OCI-LY1 (cell line): ENCODE results near the gene HTR2B.

Experiments
- H2AFZ ChIP-seq: fragments of 200-600 bp; sonication (generic), shearing (Covaris generic); 2 replicates; pipeline ENCODE4 v1.6.0; 2014; ENCODE audit warnings: antibody characterized with exemption, mild to moderate bottlenecking, low read length
- H3F3A ChIP-seq: fragments of 200-600 bp; sonication (generic), shearing (Covaris generic); 2 replicates; pipeline ENCODE4 v1.6.0; 2014; ENCODE audit warnings: mild to moderate bottlenecking, antibody characterized with exemption, low read length, moderate library complexity; ENCODE audit not compliant: insufficient read depth
- H3K27ac ChIP-seq: fragments of 200-600 bp; sonication (generic); 2 replicates; pipeline ENCODE4 v1.5.1; 2014; ENCODE audit warnings: low read length, mixed run types, mild to moderate bottlenecking, low read depth; ENCODE audit not compliant: poor library complexity, severe bottlenecking
- H3K27me3 ChIP-seq: fragments of 200-600 bp; sonication (generic); 2 replicates; pipeline ENCODE4 v1.6.0; 2014; ENCODE audit warnings: antibody characterized with exemption, mild to moderate bottlenecking, low read length, moderate library complexity; ENCODE audit not compliant: insufficient read depth
- H3K36me3 ChIP-seq: fragments of 200-600 bp; sonication (generic); 2 replicates; pipeline ENCODE4 v1.6.1; 2014; ENCODE audit warnings: mild to moderate bottlenecking, antibody characterized with exemption, low read length, moderate library complexity, mixed read lengths; ENCODE audit not compliant: insufficient read depth
- H3K4me1 ChIP-seq: fragments of 200-600 bp; sonication (generic); 2 replicates; pipeline ENCODE4 v1.5.1; 2014; ENCODE audit warnings: mild to moderate bottlenecking, low read length, moderate library complexity; ENCODE audit not compliant: insufficient read depth, severe bottlenecking
- H3K4me2 ChIP-seq: fragments of 200-600 bp; sonication (generic), shearing (Covaris generic); 2 replicates; pipeline ENCODE4 v1.6.1; 2014; ENCODE audit warnings: low read length
- H3K4me3 ChIP-seq: fragments of 200-600 bp; sonication (generic); 2 replicates; pipeline ENCODE4 v1.5.1; 2014; ENCODE audit warnings: low read length, low read depth, mild to moderate bottlenecking, mixed read lengths; ENCODE audit not compliant: poor library complexity, severe bottlenecking
- H3K79me2 ChIP-seq: fragments of 200-600 bp; shearing (Covaris generic); 2 replicates; pipeline ENCODE4 v1.6.1; 2016; ENCODE audit warnings: mixed run types, low read length, mixed read lengths; ENCODE audit not compliant: insufficient read depth
- H3K9ac ChIP-seq: fragments of 200-600 bp; sonication (generic), shearing (Covaris generic); 2 replicates; pipeline ENCODE4 v1.6.1; 2014; ENCODE audit warnings: mild to moderate bottlenecking, low read length, mixed read lengths
- H3K9me2 ChIP-seq: fragments of 200-600 bp; sonication (generic), shearing (Covaris generic); 2 replicates; pipeline ENCODE4 v1.6.1; 2014; ENCODE audit warnings: low read depth, mild to moderate bottlenecking, low read length, mixed read lengths
- H3K9me3 ChIP-seq: fragments of 200-600 bp; shearing (Covaris generic); 2 replicates; pipeline ENCODE4 v1.6.1; 2014; ENCODE audit warnings: low read length, mixed read lengths
- H4K20me1 ChIP-seq: fragments of 200-600 bp; sonication (generic), shearing (Covaris generic); 2 replicates; pipeline ENCODE4 v1.6.0; 2016; ENCODE audit warnings: mild to moderate bottlenecking, low read length; ENCODE audit not compliant: insufficient read depth
- CTCF ChIP-seq: fragments of 200-600 bp; sonication (generic), shearing (Covaris generic); IDR thresholded peaks from 2 replicates; pipeline ENCODE4 v1.5.1; 2017; ENCODE audit warnings: mild to moderate bottlenecking, antibody characterized with exemption, low read length, moderate library complexity, mixed read lengths
- EZH2 ChIP-seq: fragments of 200-600 bp; sonication (generic), shearing (Covaris generic); IDR thresholded peaks from 2 replicates; pipeline ENCODE4 v1.8.0; 2017; ENCODE audit warnings: borderline replicate concordance, mixed run types, mild to moderate bottlenecking, antibody characterized with exemption, low read length, moderate library complexity, mixed read lengths

The HTR2B gene

GRCh38 chr2:231115651-231116050, 9.2 kb downstream of the HTR2B start:
- H3K27me3 ChIP-seq = no peaks in the 10 kb centered on the region

GRCh38 chr2:231113489-231113888, 11.4 kb downstream of the HTR2B start:
- H3K9me2 ChIP-seq = no peaks in the 10 kb centered on the region
- no peak overlapping the region for H2AFZ ChIP-seq
- H3F3A ChIP-seq = 0 out of 2 replicates have a peak, but pooled peaks cover 4% of the 10 kb centered on the region
- no peaks in the 10 kb centered on the region for H4K20me1 ChIP-seq
- TF ChIP-seq EZH2 (no peak), CTCF (no peak)
- H3K79me2 ChIP-seq = no peaks in the 10 kb centered on the region
- H3K27ac ChIP-seq = no peak overlapping the region
- no peak overlapping the region for H3K4me2 ChIP-seq
- H3K27me3 ChIP-seq = no peaks in the 10 kb centered on the region
- H3K4me1 ChIP-seq = no peaks in the 10 kb centered on the region
- H3K9me3 ChIP-seq = no peaks in the 10 kb centered on the region
- H3K36me3 ChIP-seq = peaks cover 61% of the 10 kb centered on the region
- no peak overlapping the region for H3K9ac ChIP-seq
- no peak overlapping the region for H3K4me3 ChIP-seq

More at GRCh38 chr2:231115651-231116050, 9.2 kb downstream of the HTR2B start:
- Histone ChIP-seq H3K36me3 (peaks cover 44% of the 10 kb centered on the region; the same call in 1 of the 2 replicates), H3K27ac (no peak overlapping the region), H3K4me3 (no peak overlapping the region), H2AFZ (no peak overlapping the region), H3K9me3 (no peaks in the 10 kb centered on the region), H3F3A (0 out of 2 replicates have a peak, but pooled peaks cover 4% of the 10 kb centered on the region), H3K9me2 (no peaks in the 10 kb centered on the region), H3K4me1 (no peaks in the 10 kb centered on the region), H3K9ac (no peak overlapping the region), H3K4me2 (no peak overlapping the region), H4K20me1 (no peaks in the 10 kb centered on the region), H3K79me2 (no peaks in the 10 kb centered on the region)
- TF ChIP-seq EZH2 = no peak
- TF ChIP-seq CTCF = no peak

GRCh38 chr2:231111987-231112386, 12.9 kb downstream of the HTR2B start:
- no peak overlapping the region for H3K4me2 ChIP-seq
- no peak overlapping the region for H3K27ac ChIP-seq
- H3K79me2 ChIP-seq = no peaks in the 10 kb centered on the region
- H3K9me3 ChIP-seq = no peaks in the 10 kb centered on the region
- H4K20me1 ChIP-seq = no peaks in the 10 kb centered on the region
- H3K36me3 ChIP-seq = peaks cover 75% of the 10 kb centered on the region
- H3K9me2 ChIP-seq = no peaks in the 10 kb centered on the region
- no peak overlapping the region for H3K9ac ChIP-seq
- H3K4me3 ChIP-seq = no peak overlapping the region
- no peaks in the 10 kb centered on the region for H3K27me3 ChIP-seq
- H3F3A ChIP-seq = 0 out of 2 replicates have a peak, but pooled peaks cover 3% of the 10 kb centered on the region
- H2AFZ ChIP-seq = no peak overlapping the region
- H3K4me1 ChIP-seq = no peaks in the 10 kb centered on the region
- TF ChIP-seq CTCF = no peak
- no peak for TF ChIP-seq EZH2
